Measurements from ENCODE around the gene SCUBE2.
"Not testable (repeated sequence)": the region's sequence is repeated elsewhere in the genome, so short reads cannot be mapped to it uniquely, and the experiment has no call there.

The SCUBE2 gene

DNA sequence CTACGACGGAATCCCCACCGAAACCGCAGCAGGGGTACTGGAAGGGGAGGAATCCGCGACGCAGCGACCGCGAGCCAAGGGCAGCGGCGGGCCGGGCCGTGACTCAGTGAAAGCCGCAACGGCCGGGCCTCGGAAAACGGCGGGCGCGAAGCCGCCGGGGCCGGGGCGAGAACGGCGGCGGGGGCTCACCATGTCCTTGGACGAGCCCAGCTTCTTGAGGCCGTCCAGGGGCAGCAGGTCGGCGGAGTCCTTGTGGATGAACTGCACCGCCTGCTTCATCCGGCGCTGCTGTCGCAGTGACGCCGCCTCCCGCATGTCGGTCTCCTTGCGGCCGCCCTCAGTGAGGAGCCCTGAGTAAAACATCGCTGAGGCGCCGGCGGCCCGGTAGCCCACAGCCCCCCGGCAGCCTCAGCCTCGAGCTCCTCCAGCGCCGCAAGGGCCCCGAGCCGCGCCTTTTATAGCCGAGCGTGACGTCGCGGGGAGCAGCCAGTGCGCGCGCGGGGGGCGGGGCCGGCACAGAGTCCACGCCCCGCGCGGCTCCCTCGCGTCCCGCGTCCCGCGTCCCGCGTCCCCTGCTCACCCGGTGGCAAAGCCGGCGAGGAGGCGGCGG lies 87.7 kb downstream of the SCUBE2 start, which contains the start of gene NRIP3:
Gene NRIP3 (minus strand): TSS at position 429 of the 610 bp plus-strand sequence. CDS start 66 bp downstream, at position 363.
- no peak for DNase-seq

GRCh38 chr11:9002920-9003572 lies 88.4 kb downstream of the SCUBE2 start:
- DNase-seq, result no peak

- no peak for DNase-seq
Measured at GRCh38 chr11:9001736-9002135, 89.7 kb downstream of the SCUBE2 start.

DNA sequence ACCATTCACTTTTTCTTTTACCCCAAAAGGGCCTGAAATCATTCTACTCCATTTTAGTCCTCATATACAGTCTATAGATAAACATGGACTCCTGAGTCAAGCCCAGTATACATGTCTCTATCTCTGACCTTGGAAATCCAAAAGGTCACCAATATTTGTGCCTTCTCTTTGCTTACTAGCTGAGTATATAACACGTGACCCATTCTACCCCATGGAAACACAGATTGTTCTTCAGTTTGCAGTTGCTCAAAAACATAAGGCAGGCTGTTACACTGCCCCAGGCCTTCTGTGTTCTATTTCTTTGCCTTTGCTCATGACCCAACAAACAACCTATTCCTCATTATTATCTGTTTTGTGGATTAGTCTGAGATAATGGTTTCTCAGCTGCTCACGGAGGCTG lies 93.4 kb downstream of the SCUBE2 start:
- DNase-seq, result no peak

- DNase-seq, result no peak
Measured at GRCh38 chr11:8997451-8997850, 93.9 kb downstream of the SCUBE2 start.

GRCh38 chr11:8989453-8989852 lies 101.9 kb downstream of the SCUBE2 start:
- no peak for DNase-seq

- DNase-seq, result no peak
Measured at GRCh38 chr11:8988329-8989234, 102.8 kb downstream of the SCUBE2 start.

DNA sequence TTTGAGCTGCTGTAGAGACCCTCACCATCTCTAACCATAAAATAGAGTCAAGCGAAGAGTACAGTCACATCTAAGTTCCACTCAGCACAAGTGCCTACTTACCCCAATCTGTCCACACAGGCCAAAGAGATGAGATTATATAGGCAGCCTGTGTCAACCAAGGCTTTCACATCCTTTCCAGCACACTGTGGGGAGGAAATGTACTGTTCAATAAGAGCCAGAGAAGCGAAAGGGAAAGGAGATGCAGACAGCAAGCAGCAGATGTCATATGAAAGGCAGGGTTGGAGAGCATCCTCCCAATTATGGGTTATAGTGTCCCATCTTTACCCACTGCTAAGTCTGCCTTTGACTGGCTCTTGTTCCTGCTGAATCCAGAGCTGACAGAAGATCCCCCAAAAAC lies 104.0 kb downstream of the SCUBE2 start:
- no peak for DNase-seq

GRCh38 chr11:8986772-8987171 lies 104.6 kb downstream of the SCUBE2 start:
- DNase-seq, result not testable (repeated sequence)

DNA sequence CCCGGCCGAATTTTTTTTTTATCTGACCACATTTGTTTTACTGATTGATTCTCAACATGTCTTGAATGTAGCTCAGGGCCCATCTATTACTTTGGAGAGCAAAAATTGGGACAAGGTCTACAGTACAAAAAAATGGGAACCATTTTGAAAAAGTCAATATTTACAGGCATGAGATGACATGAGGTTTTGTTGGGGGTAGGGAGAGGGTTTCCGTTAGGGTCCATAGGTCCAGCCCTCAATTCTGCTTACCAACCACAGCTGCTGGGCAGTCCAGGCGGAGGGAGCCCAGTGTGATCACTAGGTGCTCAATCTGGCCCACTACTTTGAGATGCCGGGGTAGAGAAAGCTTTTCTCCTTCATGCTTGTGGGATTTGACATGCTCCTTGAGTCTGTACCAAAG lies 105.9 kb downstream of the SCUBE2 start:
- no peak for DNase-seq

DNA sequence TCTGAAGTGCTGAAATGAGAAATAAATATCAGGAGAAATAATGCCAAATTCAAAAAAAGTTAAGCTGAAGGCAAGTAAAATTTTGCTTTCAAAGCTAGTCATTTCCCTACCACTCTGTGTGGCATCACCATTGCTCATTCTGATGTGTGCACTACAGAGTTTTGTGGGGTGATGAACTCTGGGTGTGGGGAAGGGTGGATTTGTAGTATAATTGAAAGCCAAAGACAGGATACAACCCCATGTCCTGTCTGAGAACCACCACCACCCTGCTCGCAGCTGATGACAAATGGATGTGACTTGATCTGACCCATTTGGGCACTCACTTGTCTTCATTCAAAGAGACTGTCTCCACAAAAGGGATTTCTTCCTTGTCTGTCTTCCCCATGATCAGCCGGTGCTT lies 107.8 kb downstream of the SCUBE2 start:
- DNase-seq, result no peak

DNA sequence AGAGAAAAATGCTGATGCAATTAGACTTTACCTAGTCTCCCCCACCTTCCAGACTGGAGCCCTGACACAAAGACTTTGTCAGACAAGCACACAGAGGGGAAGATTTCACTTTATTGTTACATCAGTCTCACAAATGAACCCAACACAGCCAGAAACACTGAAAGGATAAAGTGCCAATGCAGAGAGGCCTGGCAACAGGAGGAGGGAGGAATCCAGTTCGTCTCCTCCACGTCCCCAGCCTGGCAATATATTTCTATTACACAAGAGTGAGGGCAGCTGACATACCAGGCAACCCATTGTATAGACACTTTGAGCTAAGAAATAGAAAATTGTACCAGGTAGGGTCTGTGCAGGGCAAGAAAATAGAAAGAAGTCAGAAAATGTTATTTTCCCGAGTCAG lies 110.9 kb downstream of the SCUBE2 start:
- no peak for DNase-seq

GRCh38 chr11:8979365-8979764 lies 112.0 kb downstream of the SCUBE2 start:
- DNase-seq, result not testable (repeated sequence)

DNA sequence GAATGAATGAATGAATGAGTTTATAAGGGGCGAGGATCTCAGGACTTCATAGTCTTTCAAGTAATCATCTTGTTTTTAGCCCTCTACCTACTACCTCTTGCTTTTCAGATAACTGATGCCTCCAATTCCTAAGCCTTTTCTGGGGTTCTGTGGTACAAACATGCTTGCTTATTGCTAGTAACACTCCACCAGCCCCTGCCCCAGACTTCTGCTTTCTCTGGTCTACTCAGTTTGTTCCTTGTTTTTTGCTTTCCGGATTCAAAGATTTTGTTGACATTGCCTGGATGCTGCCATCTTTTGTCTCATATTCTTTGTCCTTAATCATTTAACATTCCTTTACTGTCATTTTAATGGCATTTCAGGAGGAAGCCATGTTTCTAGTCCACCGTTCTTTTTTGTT lies 118.3 kb downstream of the SCUBE2 start:
- DNase-seq, result no peak

DNA sequence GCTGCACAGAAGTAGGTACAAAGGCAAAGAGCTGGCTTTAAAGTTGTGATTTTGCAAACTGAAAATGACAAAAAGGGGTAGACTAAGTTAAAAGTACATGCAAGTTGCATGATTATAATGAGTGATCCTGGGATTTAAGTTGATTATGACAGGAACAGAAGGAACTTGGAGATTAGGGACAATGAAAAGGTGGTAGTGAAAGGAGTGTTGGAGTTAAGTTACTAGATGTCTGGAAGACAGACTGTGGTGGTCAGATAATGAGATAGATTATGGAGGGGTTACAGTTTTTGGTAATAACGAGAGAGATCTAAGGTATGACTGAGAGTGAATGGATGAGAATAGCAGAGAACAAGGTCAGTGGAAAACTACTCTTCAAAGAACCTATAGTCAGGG lies 119.5 kb downstream of the SCUBE2 start:
- no peak for DNase-seq

- DNase-seq, result no peak
Measured at GRCh38 chr11:8971196-8971923, 120.0 kb downstream of the SCUBE2 start.

All from NCI-H1436 treated with DMSO at 0.1 percent for 48 hours (cell line).